ENCODE data around the gene PRKCE. TPM values are rescaled to one million over a fixed set of nuclear protein-coding genes. Genes with fewer than 3 reads are reported as not detected.

The PRKCE gene
- total and polyA plus RNA-seq, 4 donors, result 2.5 to 38.6 (median 5.8) TPM

DNA sequence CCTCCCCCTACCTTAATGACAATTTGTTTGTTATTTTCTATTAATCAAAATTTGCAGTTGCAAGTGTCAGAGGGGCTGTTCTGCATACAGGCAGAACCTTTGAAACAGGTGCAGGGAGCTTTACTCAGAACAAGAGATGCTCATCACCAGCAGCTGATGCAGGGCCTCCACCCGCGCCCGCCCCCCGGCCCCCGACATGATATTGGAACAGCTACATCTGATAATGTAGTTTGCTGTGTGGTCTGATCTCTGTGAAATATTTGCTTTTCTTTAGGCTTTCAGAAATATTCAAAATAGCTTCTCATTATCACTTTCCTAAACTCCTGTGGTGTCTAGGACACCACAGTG, 130.0 kb downstream of the PRKCE start:
- TF ChIP-seq MAX (IDR thresholded peaks at IDR 0.05), result no peak
- no peak for TF ChIP-seq FOXA2 (IDR thresholded peaks at IDR 0.05)
- TF ChIP-seq, protein P1, sequence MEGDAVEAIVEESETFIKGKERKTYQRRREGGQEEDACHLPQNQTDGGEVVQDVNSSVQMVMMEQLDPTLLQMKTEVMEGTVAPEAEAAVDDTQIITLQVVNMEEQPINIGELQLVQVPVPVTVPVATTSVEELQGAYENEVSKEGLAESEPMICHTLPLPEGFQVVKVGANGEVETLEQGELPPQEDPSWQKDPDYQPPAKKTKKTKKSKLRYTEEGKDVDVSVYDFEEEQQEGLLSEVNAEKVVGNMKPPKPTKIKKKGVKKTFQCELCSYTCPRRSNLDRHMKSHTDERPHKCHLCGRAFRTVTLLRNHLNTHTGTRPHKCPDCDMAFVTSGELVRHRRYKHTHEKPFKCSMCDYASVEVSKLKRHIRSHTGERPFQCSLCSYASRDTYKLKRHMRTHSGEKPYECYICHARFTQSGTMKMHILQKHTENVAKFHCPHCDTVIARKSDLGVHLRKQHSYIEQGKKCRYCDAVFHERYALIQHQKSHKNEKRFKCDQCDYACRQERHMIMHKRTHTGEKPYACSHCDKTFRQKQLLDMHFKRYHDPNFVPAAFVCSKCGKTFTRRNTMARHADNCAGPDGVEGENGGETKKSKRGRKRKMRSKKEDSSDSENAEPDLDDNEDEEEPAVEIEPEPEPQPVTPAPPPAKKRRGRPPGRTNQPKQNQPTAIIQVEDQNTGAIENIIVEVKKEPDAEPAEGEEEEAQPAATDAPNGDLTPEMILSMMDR (IDR thresholded peaks at IDR 0.05; ENCODE audit: low read depth, low read length, missing input control), result no peak
- no peak for TF ChIP-seq NR2F2 (IDR thresholded peaks at IDR 0.05)
- TF ChIP-seq RAD21 (IDR thresholded peaks at IDR 0.05), result no peak
- TF ChIP-seq JUND (IDR thresholded peaks at IDR 0.05), result no peak
- no peak for TF ChIP-seq RXRA (IDR thresholded peaks at IDR 0.05)
- TF ChIP-seq HNF4G (IDR thresholded peaks at IDR 0.05), result no peak
- no peak for TF ChIP-seq REST (IDR thresholded peaks at IDR 0.05)
- TF ChIP-seq, protein P2, sequence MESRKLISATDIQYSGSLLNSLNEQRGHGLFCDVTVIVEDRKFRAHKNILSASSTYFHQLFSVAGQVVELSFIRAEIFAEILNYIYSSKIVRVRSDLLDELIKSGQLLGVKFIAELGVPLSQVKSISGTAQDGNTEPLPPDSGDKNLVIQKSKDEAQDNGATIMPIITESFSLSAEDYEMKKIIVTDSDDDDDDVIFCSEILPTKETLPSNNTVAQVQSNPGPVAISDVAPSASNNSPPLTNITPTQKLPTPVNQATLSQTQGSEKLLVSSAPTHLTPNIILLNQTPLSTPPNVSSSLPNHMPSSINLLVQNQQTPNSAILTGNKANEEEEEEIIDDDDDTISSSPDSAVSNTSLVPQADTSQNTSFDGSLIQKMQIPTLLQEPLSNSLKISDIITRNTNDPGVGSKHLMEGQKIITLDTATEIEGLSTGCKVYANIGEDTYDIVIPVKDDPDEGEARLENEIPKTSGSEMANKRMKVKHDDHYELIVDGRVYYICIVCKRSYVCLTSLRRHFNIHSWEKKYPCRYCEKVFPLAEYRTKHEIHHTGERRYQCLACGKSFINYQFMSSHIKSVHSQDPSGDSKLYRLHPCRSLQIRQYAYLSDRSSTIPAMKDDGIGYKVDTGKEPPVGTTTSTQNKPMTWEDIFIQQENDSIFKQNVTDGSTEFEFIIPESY (IDR thresholded peaks at IDR 0.05), result no peak
- no peak for TF ChIP-seq SP1 (IDR thresholded peaks at IDR 0.05)
- no peak for TF ChIP-seq YY1 (IDR thresholded peaks at IDR 0.05)
- TF ChIP-seq GABPA (IDR thresholded peaks at IDR 0.05 in 1 of 2, conservative IDR thresholded peaks at IDR 0.05 in 1 of 2), result no peak
- TF ChIP-seq HNF4A (conservative IDR thresholded peaks at IDR 0.05), result no peak
- no peak for TF ChIP-seq TAF1 (conservative IDR thresholded peaks at IDR 0.05)
- no peak for TF ChIP-seq FOXA1 (IDR thresholded peaks at IDR 0.05)
- TF ChIP-seq EGR1 (IDR thresholded peaks at IDR 0.05; ENCODE audit: low read depth in 2 of 2), result no peak
- Histone ChIP-seq H3K9me3 (ENCODE audit: control insufficient read depth in 4 of 4, low read length in 3 of 4) (no peaks in the 10 kb centered on the region), H3K27me3 (ENCODE audit: control insufficient read depth in 4 of 4, insufficient read depth in 4 of 4, low read length in 3 of 4) (no peaks in the 10 kb centered on the region), H3K9ac (ENCODE audit: low read depth in 1 of 2, low read length in 2 of 2) (no peak overlapping the region), H3K4me3 (ENCODE audit: low read depth in 1 of 3, low read length in 3 of 3) (no peak overlapping the region), H3K36me3 (ENCODE audit: control insufficient read depth in 4 of 4, insufficient read depth in 3 of 4, low read depth in 1 of 4, low read length in 3 of 4) (no peaks in the 10 kb centered on the region), H3K4me1 (ENCODE audit: control insufficient read depth in 4 of 4, insufficient read depth in 4 of 4, low read length in 3 of 4) (peaks cover 0 to 7% (median 3%) of the 10 kb centered on the region in 4 donors), H3K27ac (ENCODE audit: low read depth in 1 of 2, low read length in 2 of 2) (no peak overlapping the region)
- WGBS, result 91% methylated on average over 5 of the region's 5 CpGs
- DNase-seq (ENCODE audit: low spot score), result no peak

- 96% methylated on average over 4 of the region's 4 CpGs for WGBS
- Histone ChIP-seq H3K27me3 (ENCODE audit: control insufficient read depth in 4 of 4, insufficient read depth in 4 of 4, low read length in 3 of 4) (no peaks in the 10 kb centered on the region), H3K27ac (ENCODE audit: low read depth in 1 of 2, low read length in 2 of 2) (no peak overlapping the region), H3K4me1 (ENCODE audit: control insufficient read depth in 4 of 4, insufficient read depth in 4 of 4, low read length in 3 of 4) (peaks cover 0 to 7% (median 3%) of the 10 kb centered on the region in 4 donors), H3K9me3 (ENCODE audit: control insufficient read depth in 4 of 4, low read length in 3 of 4) (no peaks in the 10 kb centered on the region), H3K36me3 (ENCODE audit: control insufficient read depth in 4 of 4, insufficient read depth in 3 of 4, low read depth in 1 of 4, low read length in 3 of 4) (no peaks in the 10 kb centered on the region), H3K9ac (ENCODE audit: low read depth in 1 of 2, low read length in 2 of 2) (no peak overlapping the region), H3K4me3 (ENCODE audit: low read depth in 1 of 3, low read length in 3 of 3) (no peak overlapping the region)
- TF ChIP-seq MAX (IDR thresholded peaks at IDR 0.05) (no peak), RXRA (IDR thresholded peaks at IDR 0.05) (no peak)
- DNase-seq (ENCODE audit: low spot score), result no peak
Observed at GRCh38 chr2:45782436-45782835, 131.0 kb downstream of the PRKCE start.

All from liver (tissue), 9 donors.